ENCODE measurements around the gene ARHGEF19. TPM values are rescaled to one million over a fixed set of nuclear protein-coding genes. Genes with fewer than 3 reads are reported as not detected.
A peak's percentile ranks its signal among the peaks of the same experiment; 100 is the strongest.

The ARHGEF19 gene
- total and polyA plus RNA-seq, 2 of the 4 experiments (the other 2 are of a cell fraction) = 4.5 to 16.8 TPM

DNA sequence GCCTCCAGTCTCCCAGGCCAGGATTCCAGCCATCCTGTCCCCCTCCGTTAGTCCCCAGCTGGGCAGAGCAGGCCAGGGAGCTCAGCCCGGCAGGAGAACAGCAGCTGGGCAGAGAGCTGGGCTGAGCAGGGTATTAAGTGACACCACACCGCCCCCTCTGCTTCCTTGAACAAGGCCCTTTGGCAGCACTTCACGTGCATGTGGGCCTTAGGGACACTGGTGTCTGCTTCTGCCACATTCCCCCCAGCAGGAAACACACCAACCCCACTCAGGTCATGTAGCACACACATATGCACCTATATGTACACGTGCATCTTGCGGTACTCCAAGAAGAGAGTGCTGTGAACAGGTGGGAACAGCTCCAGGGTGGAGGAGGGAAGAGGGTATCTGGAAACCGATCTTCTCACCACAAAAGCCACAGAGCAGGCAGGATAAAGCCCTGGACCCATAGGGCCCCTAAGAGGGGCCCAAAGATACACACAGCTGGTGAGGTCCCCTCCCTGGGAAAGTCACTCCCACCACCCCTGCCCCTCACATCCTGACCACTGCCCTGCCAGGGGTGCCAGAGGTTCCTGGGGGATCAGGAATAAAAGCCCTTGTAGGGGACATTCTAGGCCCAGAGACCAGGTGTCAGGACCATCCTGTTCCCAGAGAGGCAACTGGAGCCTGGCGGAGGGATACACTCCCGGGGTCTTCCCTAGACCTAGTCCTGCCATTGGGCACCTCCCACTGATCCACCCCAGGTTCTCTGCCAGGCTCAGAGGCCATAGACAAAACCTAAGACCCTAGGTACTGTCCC is 61.1 kb downstream of the ARHGEF19 start:
- peak overlapping the region; percentile 96 for H2BK15ac ChIP-seq (ENCODE audit: low read depth, low read length)
- BruUV-seq (replicated peaks) = no TSS peak
- WGBS, 2 experiments (ENCODE audit: extremely low coverage in 2 of 2, insufficient read length in 1 of 2) = 40% methylated on average over 2 of the region's 9 CpGs; no CpG with 5 or more reads in 1 of the 2 experiments
- intact Hi-C loops (cut with micrococcal nuclease) = no loop called here
- peak overlapping the region; percentile 99 for H2AK5ac ChIP-seq (ENCODE audit: low read depth, low read length)
- H4K20me1 ChIP-seq (ENCODE audit: insufficient read depth, low read length) = peaks cover 16% of the 10 kb centered on the region
- H3K4me2 ChIP-seq (ENCODE audit: low read depth, low read length) = peak overlapping the region; percentile 56
- peak overlapping the region; percentile 99 for H2BK5ac ChIP-seq (ENCODE audit: low read depth, low read length, poor library complexity, severe bottlenecking)
- in situ Hi-C loops (cut with MboI; ENCODE audit: low sequenced_read_pairs) = no loop called here
- ChIA-PET POLR2A (ENCODE audit: unreplicated experiment) (interaction anchor here (0.9 kb wide), 1 partner anchor 29 kb away, joined by 3 read pairs; no protein-coding TSS in a partner anchor), CTCF (interaction anchor here (0.6 to 1.0 kb wide), 2 partner anchors 29 to 68 kb away, joined by 3 read pairs; no protein-coding TSS in a partner anchor)
- peak overlapping the region; percentile 98 for H4K91ac ChIP-seq (ENCODE audit: insufficient read depth, low read depth, low read length)
- H3K9me1 ChIP-seq (ENCODE audit: insufficient read depth, low read length) = peaks cover 30% of the 10 kb centered on the region
- H3K36me3 ChIP-seq (ENCODE audit: control insufficient read depth, insufficient read depth, low read length) = peaks cover 41% of the 10 kb centered on the region
- DNase-seq (peak; percentile 63), ATAC-seq (ENCODE audit: low read depth) (peak; percentile 12)
- H3K27me3 ChIP-seq (ENCODE audit: control insufficient read depth, insufficient read depth, low read length) = no peaks in the 10 kb centered on the region
- H3K9ac ChIP-seq (ENCODE audit: low read depth, low read length) = peak overlapping the region; percentile 63
- H2BK120ac ChIP-seq (ENCODE audit: low read depth, low read length) = peak overlapping the region; percentile 86
- dilution Hi-C loops (cut with HindIII; ENCODE audit: low sequenced_read_pairs, unreplicated experiment) = no loop called here
- H4K8ac ChIP-seq (ENCODE audit: low read depth in 2 of 2, low read length in 2 of 2) = peak overlapping the region; percentile 90 to 97; a peak in 3 of 4 replicates
- H2AFZ ChIP-seq (replicated peaks; ENCODE audit: low read length, poor library complexity) = peak overlapping the region; percentile 69
- 0 out of 2 replicates have a peak overlapping the region, but pooled peaks have one; percentile 1 for H3K56ac ChIP-seq (ENCODE audit: extremely low read depth, insufficient read depth, low read length)
- H3K18ac ChIP-seq (ENCODE audit: low read depth, low read length) = peak overlapping the region; percentile 95
- peaks cover 47% of the 10 kb centered on the region for H3K4me1 ChIP-seq (ENCODE audit: control insufficient read depth, insufficient read depth, low read length)
- H3K14ac ChIP-seq (replicated peaks; ENCODE audit: low read depth, low read length) = peak overlapping the region; percentile 68
- peak overlapping the region; percentile 88 for H2AK9ac ChIP-seq (replicated peaks; ENCODE audit: low read depth, low read length, poor library complexity)
- H3K79me1 ChIP-seq (ENCODE audit: low read depth in 1 of 2, low read length in 2 of 2) = peaks cover 14 to 75% of the 10 kb centered on the region in 2 experiments; a peak in 3 of 4 replicates
- no peak overlapping the region for H3K4me3 ChIP-seq (ENCODE audit: insufficient read depth, low read depth, low read length)
- H2BK20ac ChIP-seq (ENCODE audit: low read depth, low read length) = peak overlapping the region; percentile 91
- H4K5ac ChIP-seq (ENCODE audit: low read depth, low read length) = peak overlapping the region; percentile 99
- peak overlapping the region; percentile 96 for H3K27ac ChIP-seq (ENCODE audit: insufficient read depth, low read length)
- peak overlapping the region; percentile 97 for H3K23ac ChIP-seq (ENCODE audit: low read depth, low read length)
- peak overlapping the region; percentile 95 for H3K4ac ChIP-seq (ENCODE audit: low read depth, low read length)
- no peak for TF ChIP-seq FOS (IDR thresholded peaks at IDR 0.05; ENCODE audit: low read depth, low read length)
- TF ChIP-seq RAD21 (IDR thresholded peaks at IDR 0.05; ENCODE audit: low read length) = peak; percentile 21; the same call in 1 of the 2 replicates
- TF ChIP-seq RCOR1 (IDR thresholded peaks at IDR 0.05; ENCODE audit: insufficient replicate concordance, low read length) = no peak
- TF ChIP-seq BHLHE40 (IDR thresholded peaks at IDR 0.05; ENCODE audit: low read depth, low read length) = peak; percentile 74; the same call in 1 of the 2 replicates
- no peaks in the 10 kb centered on the region for H3K9me3 ChIP-seq (ENCODE audit: control insufficient read depth, insufficient read depth, low read length)
